HG03521 (cell line): ENCODE data around the gene VEZF1.
A peak's percentile ranks its signal among the peaks of the same experiment; 100 is the strongest.

Experiments used
- ATAC-seq: cut with Tn5 transposase; IDR thresholded peaks from one replicate; pipeline ENCODE4 v1.9.1; 2021; ENCODE audit warnings: mild to moderate bottlenecking, moderate library complexity; ENCODE audit not compliant: unreplicated experiment

The VEZF1 gene

DNA sequence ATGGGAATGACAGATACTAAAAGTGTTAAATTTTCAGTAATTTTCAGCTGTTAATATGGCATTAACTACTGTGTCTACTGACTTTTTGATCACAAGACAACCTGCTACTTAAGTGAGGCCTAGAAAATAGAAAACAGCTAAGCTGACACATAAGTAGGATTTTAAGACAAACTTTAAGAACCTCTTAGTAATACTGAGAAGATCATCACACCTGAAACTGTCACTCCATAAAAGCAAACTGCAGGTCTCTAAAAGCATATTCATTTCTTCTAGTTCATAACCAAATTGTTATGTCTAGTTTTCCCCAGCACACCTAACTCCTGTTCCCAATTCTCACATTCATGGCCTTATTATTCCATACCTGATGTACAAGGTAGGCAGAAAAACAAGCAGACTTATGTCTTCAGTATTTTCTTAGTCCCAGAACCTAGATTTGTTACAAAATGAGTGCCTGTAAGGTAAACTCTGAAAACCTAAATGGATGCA, 11.0 kb upstream of the VEZF1 start:
- no peak for ATAC-seq

DNA sequence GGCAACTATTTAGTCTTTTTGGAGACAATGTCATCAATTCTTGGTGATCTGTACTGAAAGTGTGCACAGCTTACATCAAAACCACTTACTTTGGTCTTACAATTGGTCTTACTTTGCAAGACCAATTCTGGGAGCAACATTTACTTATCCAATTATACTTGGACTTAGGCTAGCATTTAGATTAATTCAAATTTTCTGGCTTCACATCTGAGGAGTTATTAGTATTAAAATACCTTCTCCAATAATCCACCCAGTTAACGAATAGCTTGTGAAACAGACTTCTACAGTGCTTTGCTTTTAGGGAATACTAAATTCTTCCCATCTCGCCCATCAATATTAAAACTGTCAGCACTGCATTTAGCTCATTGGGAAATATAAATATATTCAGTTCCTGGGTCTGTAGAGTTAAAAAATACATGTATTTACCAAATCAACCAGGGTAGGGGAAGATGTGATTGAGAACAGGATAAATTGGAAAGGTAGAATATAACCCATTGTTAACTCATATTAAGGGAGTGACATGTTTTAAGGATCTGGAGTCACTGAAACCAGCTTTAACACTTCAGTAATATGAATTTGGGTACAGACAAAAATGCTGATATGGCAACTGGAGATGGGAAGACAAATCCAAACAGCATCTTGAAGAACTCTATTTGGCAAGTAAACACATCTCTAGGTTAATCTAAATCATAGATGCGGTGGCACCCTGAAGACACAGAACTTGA, 9.2 kb upstream of the VEZF1 start:
- no peak for ATAC-seq

DNA sequence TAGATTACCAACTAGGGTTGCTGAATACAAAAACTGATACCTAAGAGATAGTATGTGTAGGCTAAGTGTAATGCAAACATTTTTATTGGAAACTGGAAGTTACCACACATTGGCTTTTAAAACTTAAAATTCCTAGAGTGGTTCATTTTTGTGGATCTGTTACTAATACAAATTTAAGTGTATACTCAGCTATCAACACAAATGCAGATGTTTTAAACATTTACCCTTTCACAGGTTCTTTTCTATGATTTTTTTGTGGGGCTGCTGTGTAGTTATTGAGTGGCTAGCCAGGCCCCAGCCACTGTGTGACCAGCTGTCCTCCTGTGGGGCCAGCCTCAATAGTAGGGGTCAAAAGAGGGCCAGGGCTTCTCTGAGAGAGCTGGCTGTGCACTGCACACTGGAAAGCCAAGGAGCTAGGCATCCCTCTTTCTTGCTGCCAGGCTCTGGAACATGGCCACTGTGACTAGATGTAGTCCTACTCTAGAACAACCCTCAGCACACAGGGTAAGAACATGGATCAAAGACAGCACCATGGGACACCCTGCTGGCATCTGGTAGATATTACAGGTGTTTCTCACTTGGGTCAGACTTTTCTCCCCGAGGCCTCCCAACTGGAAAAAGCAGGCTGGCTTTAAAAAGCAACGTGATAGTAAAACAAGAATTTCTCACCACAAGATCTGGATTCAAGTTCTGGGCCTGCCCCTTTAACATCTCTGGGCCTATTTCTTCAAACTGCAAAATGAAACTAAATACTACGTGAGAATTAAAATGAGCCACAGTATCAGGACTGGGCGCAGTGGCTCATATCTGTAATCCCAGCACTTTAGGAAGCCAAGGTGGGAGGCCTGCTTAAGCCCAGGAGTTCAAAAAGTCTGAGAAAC, 7.3 kb upstream of the VEZF1 start:
- peak; percentile 52 for ATAC-seq

DNA sequence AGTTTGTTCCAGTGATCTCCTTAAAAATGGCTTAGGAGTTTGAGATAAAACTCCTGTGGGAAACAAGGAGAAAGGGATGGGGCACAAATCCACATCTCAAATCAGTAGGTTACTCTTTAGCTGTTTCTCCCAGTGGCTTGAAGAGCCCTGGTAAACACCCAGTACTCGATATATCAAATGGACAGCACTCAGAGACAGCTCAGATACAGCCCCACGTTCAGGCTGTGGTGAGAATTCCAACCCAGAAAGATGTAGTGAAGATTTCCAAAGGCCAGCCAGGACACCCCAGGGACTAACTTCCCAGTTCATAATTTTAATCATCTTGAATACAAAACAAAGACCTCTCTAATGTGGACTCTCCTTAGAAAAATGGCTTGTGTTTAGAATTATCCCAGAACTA, 6.4 kb upstream of the VEZF1 start:
- ATAC-seq = no peak

DNA sequence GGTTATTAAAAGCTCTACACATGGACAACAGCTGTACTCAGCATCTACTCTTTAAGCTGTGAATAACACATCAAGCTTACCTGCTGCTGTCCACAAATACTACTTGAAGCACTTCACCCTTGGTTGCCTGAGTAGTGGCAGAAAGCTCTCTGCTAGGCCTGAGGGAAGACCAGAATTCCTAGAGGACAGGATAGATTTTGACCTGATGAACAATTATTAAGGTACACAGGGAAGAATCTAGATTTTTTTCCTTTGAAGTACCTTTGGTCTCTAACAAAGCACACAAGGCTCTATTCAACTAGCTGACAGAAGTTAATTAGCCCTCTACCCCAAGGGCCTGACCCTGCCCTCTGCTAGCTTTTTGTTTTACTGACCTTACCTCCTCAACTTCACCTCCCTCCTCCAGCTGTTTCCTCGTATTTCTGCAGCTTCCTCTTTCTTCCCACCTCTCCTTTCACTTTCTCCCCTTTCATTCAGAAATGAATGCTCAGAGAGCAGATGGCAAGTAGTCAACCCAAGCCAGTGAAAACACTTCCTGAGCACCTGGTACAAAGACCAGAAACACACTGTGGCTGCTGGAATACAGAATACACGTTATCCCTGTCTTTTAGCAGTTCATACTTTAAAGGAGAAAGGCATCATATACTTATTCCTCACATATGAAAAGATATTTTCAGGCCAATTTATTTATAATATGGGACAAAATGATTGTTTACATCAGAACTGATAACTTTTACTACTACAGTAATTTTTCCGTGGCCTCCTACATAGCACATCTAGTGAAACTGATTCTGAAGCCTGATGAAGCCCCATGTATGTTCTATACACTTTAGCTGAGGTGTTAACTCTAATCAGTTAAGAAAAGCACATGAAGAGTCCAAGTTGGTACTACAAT, 5.7 kb upstream of the VEZF1 start:
- no peak for ATAC-seq

DNA sequence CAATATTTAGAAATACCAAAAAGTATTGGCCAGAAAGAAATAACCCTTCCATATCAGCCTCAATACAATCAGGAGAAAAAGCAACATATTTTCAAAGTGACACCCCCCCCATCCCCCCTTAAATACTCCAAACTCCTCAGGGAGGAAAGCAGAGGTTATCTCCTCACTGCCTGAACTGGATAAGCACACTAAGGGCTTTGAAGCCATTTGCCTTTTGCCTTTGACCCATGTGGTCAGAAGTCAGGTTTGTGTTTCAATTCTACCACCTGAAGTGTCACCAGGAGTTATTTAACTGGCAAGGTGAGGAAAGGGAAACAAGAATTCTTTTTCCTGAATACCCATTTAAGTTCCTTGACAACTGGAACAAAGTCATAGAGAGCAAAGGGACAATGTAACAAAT, 3.5 kb upstream of the VEZF1 start:
- ATAC-seq = no peak

DNA sequence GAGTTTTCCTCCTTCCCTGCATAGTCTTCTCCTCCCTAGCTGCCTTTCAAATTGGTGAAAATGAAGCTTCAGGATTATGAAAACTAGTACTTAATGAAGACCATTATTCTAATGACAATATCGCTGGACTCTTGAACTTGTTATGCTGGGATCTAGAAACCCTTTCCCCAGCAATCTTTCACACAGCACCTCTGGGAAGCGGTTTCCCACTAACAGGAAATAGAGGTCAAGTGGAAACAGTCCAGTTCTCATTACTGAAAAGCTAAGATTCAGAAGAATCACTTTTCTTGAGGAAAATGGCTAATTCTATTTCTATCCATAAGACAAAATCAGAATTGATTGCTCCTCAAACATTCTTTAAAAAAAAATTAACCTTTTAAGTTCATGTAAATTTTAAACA, 2.0 kb upstream of the VEZF1 start:
- ATAC-seq = no peak

DNA sequence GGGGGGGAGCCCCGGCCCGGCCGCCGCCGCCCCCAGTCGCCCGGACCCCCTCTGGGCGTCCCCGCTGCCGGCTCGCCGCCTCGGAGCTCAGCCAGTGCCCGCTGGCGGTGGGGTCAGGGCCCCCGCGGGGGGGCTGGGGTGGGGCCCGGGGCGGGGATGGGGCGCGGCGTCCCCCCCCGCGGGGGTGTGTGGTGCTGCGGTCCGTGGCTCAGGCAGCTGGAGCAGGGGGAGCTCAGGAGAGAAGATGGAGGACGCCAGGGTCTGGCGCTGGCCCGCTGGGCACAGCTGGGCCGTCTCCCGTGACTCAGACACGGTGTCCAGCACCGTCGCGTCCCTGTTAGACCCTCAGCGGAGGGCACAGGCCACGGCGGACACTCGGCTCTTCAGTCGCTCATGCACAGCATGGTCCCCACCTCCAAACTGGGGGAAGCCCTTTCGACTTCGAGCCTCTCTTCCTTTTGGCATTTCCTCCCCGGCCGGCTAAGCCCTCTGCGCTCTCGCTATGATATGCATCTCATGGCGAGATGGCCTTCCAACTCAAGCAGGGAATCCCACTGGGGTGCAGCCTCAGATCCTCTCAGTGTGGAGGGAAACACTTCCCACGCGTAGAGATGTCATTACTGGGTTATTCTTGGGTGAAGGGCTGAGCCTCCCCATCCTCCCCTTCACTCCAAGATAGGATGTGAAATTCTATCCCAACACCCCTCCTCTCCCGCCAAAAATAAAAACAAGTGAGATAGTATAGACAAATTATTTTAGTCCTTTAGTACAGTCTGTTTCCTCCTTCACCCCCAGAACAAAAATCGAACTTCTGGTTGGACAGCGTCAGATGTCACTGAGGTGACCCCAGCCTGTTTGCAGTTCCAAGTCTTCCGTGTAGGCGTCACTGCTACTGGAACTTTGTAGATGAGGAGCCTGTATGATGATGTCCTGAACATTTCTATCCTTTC, 522 bp upstream of the VEZF1 start:
- ATAC-seq = peak; percentile 70

DNA sequence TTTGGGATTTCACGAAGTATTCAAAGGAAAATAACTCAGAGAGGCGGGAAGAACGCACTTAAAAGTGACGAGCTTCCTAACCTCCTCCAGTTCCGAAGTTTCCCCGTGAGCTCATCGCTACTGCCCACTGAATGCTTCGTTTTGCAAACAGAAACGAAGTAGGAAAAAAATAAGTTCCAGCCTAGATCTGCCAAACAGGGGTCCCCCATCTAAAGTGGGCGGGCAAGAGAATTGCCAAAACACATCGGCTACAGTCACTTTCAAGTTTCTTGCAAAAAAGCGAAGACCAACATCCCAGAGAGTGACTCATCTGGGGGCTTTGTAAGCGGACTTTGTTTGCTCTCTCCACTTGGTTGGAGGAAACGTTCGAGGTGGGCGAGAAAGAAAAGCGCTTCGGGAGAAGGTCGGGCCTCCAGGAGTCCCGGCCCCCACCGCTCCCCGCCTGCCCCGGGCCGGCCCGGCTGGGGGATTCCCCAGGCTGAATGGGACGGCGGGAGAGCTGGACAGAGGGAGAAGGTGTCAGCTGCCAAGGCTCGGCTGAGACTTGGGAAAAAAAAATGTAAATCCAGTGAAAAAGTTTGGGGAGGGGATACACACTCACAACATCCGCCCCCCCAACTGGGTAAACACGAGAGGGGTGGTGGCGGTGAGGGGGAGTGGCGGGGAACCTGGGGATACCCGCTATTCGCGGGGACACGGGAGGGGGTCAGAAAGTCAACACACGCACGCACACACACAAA, 1.0 kb downstream of the VEZF1 start:
- no peak for ATAC-seq

DNA sequence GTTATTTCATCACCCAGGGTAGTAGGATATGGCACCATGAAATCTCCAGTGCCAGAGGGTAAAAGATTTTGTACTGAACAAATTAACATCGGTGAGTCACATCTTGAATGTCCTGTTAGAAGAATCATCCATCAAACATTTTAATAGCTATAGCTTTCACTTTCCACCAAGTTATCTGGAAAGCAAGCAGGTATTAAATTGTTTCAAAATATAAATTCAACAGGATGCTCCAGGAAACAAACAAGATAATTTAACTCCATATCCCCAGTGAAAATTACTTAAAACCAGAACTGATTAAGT, 2.4 kb downstream of the VEZF1 start:
- ATAC-seq = no peak

DNA sequence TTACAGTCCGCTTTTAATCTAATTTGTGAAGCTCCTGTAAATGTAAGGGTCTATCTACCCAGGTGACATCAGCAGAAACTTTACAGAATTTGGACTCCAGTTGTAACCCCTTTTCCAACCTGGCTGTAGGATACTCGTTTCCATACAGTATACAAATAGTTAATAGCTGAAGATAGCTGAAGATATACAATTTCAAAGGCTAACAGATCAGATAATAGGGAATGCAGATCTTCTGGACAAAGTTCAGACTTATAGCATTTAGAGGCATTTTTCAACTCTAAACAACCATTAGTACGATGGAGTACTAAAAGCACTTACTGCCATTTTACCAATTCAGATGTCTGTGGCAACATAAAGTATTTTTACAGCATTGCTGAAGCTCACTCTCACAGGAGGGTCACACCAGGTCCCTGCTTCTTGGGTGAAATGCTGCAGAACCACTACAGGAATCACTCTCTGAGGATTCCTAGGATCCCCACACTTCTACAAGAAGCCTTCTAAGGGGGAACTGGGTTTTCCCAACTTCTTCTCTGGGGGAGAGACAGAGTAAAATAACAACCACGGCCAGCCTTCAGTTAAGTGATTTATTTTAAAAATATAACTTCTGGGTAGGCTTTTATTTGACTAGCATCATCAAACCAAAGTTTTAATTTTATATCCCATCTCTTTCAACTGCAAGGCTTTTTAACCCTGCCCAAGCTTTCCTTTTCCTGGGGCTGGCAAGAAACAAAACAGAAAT, 2.9 kb downstream of the VEZF1 start:
- ATAC-seq = no peak

DNA sequence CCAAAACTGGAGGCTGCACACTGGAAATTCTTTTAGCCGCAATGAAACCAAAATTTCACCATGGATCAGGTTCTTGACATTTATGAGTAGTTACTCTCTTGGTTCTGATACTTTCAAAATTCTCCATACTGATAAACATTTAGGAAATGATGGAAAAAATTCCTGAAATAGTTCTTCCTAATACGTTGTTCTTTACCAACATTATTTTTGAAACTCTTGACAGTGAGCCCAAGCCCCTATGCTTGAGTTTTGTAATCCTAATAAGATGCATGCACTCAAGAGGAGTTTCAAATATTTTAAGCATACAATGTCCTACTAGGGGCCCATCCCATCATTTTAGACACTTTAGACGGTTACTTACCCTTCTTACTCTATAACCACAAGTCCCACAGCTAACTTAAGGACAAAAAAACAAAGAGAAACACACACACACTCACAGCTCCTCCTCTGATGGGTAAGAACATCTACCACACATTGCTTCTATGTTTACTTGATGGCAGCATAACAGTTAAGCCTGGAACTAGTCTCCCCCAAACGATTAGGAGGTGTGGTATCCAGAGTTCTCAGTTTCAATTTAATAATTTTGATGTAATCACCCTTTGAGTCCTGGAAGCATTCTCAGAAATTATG, 3.7 kb downstream of the VEZF1 start:
- ATAC-seq = no peak

DNA sequence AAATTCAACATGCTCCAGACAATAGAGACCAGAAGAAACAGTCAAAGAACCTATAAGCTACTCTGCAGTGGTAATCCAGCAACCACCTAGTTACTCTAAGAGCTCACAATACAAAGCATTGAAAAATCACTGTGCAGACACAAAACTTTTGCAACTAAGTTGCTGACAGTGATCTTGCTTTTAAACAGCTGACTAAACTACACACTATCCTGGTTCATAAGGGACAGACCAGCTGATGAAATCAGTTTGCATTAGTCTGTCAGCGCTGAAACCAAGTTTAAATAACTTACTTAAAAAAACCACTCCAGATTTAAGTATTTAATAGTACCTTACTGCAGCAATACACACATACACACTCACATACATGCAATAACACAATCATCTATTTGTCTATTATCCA, 4.6 kb downstream of the VEZF1 start:
- ATAC-seq = no peak

DNA sequence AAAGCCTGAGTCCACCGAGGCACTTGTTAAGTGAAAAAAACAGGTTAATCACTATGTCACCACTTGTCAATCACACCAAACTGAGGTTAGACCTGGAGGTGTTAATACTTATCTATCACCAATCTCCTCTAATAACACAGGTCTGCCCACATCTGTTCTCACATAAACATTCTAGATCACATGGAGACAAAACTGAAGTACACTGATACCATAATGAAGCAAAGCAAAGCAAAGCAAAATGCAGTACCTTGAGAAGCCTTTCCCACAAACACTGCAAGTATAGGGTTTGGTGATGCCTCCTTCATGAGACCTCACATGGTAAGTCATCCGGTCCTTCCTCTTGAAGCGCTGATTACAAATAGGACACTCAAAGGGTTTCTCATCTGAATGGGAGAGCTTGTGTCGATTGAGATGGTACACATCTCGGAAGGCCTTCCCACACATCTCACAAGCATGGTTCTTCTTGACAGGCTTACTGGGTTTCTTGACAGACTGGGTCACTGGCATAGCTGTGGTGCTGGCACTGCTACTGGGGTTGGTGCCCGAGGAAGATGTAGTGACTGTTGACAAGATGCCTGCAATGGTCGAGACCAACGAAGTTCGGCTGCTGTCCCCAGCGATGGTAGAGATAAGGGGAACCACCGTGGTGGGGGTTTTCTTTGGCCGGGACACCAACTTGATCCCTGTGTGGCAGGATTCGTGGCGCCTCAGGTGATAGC, 5.4 kb downstream of the VEZF1 start:
- no peak for ATAC-seq

DNA sequence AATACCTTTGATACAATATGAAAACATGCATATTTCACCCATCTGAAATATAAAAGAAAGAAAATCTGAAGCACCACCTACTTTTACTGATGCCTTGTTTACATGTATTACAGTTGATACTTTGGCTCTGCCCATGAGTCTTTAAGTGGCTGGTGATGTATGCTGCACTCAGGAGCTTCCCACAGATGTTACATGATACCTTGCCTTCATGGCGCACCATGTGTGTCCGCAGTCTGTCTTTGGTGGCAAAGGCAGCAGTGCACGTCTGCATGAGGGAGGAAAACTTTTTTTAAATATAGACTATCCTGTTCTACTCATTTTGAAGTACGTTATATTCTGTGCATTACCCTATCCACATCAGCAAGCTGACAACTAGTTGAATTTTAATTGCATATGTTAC, 7.5 kb downstream of the VEZF1 start:
- ATAC-seq = no peak

DNA sequence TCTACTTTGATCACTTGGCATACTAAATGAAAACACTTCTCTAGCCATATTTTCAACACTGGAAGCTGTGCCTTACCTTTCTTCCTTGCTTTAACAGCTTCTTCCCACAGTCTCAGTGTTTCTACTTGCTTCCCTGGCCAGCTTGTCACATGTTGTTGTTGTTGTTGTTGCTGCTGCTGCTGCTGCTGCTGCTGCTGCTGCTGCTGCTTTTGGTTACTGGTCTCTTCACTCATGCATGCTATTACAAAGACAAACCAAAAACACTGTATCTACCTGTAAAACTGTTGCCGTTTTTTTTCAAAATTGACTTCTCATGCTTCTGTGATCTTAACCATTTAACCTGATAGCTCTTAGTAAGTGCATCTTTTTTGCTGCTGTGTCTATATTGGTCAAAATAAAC, 9.0 kb downstream of the VEZF1 start:
- no peak for ATAC-seq

DNA sequence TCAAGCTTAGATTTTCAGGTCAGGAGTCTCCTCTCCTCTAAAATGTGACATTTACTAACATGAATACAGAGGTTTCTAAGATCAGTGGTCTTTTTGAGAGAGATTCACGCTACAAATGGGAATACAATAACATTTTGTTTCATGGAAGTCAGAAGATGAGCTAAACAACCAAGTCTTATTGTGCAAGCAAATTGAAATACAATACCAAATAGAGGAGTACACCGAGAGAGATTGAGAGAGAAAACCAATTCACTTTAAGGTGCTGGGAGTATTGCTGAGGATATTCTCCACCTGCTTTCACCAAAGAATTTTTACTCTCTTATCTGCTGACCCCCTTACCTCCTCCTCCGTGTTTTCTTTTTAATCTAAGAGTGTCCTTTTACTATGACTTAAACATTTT, 11.5 kb downstream of the VEZF1 start:
- ATAC-seq = no peak

DNA sequence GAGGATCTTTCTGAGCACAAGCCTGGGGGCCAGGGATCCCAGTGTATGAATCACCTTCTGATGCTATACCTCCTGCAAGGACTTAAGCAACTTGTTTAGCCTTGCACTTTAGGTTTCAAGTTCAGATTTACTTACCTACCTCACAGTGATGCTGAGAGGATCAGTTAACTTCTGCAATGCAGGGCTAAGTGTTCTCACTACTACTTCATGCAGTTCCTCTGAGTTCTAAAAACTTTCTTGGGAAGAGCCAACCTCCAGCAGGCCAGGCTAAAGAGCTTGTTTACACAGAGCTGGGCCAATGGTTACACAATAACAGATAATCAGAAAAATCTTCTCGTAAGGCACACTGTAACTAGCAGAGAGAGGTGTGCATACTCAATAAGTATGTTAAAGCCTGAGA, 13.0 kb downstream of the VEZF1 start:
- ATAC-seq = no peak
